OCI-LY7 (cell line): ENCODE data around the gene PTPRF.

Experiments used
- CTCF ChIP-seq: fragments of 200-600 bp; sonication (generic); conservative IDR thresholded peaks from 2 replicates; pipeline ENCODE4 v1.5.1; 2014; ENCODE audit warnings: mild to moderate bottlenecking, antibody characterized with exemption, low read length, moderate library complexity, mixed read lengths
- EZH2phosphoT487 ChIP-seq: fragments of 200-600 bp; sonication (generic); IDR thresholded peaks from 2 replicates; pipeline ENCODE4 v1.6.1; 2018; ENCODE audit warnings: low read depth, borderline replicate concordance, mild to moderate bottlenecking, mixed run types, antibody characterized with exemption, low read length, moderate library complexity, mixed read lengths

- no peak for TF ChIP-seq CTCF
- TF ChIP-seq EZH2phosphoT487: no peak
Observed at GRCh38 chr1:43542527-43543458, 12.1 kb downstream of the PTPRF start.
